Coronary artery (tissue), 2 donors: Measurements from ENCODE around the gene NDFIP1.
"Not testable (repeated sequence)": the region's sequence is repeated elsewhere in the genome, so short reads cannot be mapped to it uniquely, and the experiment has no call there.

Experiments
- DNase-seq: peaks from one replicate; pipeline ENCODE4 v3.0.0-alpha.2; 2017; ENCODE audit warnings: low spot score
- H3K27ac ChIP-seq, 2 donors: fragments of 200-600 bp; sonication (generic); one replicate each; pipeline ENCODE4 v1.5.1; 2016 to 2019
- H3K4me3 ChIP-seq: fragments of 200-600 bp; sonication (generic); 2 replicates; pipeline ENCODE4 v1.5.1; 2016; ENCODE audit warnings: mild to moderate bottlenecking, moderate library complexity
- CTCF ChIP-seq: fragments of 200-600 bp; sonication (generic); IDR thresholded peaks from one replicate; pipeline ENCODE4 v1.5.1; 2019; ENCODE audit warnings: antibody characterized with exemption

NDFIP1 gene

GRCh38 chr5:142151436-142152383 lies 43.1 kb downstream of the NDFIP1 start:
- Histone ChIP-seq H3K4me3 (no peak overlapping the region), H3K27ac (no peak overlapping the region)
- peak; percentile 68 for TF ChIP-seq CTCF
- DNase-seq: no peak

GRCh38 chr5:142152384-142152732 lies 43.8 kb downstream of the NDFIP1 start:
- DNase-seq: no peak
- no peak overlapping the region for H3K27ac ChIP-seq

GRCh38 chr5:142153674-142154448 lies 45.3 kb downstream of the NDFIP1 start:
- DNase-seq: no peak
- TF ChIP-seq CTCF: no peak
- H3K27ac ChIP-seq: no peak overlapping the region
- no peak overlapping the region for H3K4me3 ChIP-seq

More at GRCh38 chr5:142152384-142152732, 43.8 kb downstream of the NDFIP1 start:
- H3K4me3 ChIP-seq: no peak overlapping the region
- no peak for TF ChIP-seq CTCF

- not testable (repeated sequence) for H3K4me3 ChIP-seq, H3K27ac ChIP-seq, DNase-seq
Measured at GRCh38 chr5:142154449-142154841, 45.9 kb downstream of the NDFIP1 start.

- no peak for TF ChIP-seq CTCF
- no peak for DNase-seq
- Histone ChIP-seq H3K27ac (no peak overlapping the region), H3K4me3 (no peak overlapping the region)
Measured at GRCh38 chr5:142156839-142157463, 48.4 kb downstream of the NDFIP1 start.

- TF ChIP-seq CTCF: no peak
- H3K27ac ChIP-seq: no peak overlapping the region
- no peak overlapping the region for H3K4me3 ChIP-seq
- no peak for DNase-seq
Measured at GRCh38 chr5:142159354-142159753, 50.8 kb downstream of the NDFIP1 start.

GRCh38 chr5:142164315-142164714 lies 55.7 kb downstream of the NDFIP1 start:
- Histone ChIP-seq H3K27ac (no peak overlapping the region), H3K4me3 (no peak overlapping the region)
- DNase-seq: no peak
- no peak for TF ChIP-seq CTCF
